ENCODE data around the gene MAP3K14. TPM values are rescaled to one million over a fixed set of nuclear protein-coding genes. Genes with fewer than 3 reads are reported as not detected.

MAP3K14 gene
- total and polyA plus RNA-seq, 2 donors (not counting 1 experiment from before 2014, with no cell fraction given), result 3.6 to 5.2 TPM

DNA sequence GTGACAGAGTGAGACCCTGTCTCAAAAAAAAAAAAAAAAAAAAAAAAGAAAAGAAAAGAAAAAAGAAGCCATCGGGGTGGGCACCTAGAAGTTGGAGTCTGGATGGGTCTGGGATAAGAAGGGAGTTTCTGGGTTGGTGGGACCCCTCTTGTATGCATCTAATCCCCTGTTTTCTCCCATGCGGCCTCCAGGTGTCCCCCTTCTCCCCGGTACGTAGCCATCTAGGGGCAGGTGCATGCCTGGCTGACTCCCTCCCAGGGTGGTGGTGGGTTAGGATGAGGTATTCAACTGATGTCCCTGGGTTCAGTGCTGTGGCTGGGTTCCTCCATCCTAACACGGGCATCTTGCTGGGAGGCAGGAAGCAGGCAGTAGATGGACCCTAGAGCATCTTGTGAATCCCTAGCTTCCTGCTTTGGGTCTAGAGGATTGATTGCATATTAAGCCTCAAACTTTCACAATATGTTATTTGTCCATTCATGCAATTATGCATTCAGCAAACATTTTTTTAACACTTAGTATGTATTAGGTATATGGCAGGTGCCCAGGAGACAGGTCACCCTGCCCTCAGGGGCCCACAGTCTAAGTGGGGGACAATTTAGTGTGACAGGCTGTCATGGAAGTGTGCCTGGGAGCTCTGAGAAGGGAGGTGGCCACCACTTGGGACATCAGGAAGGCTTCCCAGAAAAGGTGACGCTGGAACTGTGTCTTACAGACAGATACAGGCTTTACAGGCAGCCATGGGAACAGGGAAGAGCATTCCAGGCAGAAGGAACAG is 82.0 kb downstream of the MAP3K14 start:
- TF ChIP-seq, protein P1, sequence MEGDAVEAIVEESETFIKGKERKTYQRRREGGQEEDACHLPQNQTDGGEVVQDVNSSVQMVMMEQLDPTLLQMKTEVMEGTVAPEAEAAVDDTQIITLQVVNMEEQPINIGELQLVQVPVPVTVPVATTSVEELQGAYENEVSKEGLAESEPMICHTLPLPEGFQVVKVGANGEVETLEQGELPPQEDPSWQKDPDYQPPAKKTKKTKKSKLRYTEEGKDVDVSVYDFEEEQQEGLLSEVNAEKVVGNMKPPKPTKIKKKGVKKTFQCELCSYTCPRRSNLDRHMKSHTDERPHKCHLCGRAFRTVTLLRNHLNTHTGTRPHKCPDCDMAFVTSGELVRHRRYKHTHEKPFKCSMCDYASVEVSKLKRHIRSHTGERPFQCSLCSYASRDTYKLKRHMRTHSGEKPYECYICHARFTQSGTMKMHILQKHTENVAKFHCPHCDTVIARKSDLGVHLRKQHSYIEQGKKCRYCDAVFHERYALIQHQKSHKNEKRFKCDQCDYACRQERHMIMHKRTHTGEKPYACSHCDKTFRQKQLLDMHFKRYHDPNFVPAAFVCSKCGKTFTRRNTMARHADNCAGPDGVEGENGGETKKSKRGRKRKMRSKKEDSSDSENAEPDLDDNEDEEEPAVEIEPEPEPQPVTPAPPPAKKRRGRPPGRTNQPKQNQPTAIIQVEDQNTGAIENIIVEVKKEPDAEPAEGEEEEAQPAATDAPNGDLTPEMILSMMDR (conservative IDR thresholded peaks at IDR 0.05 in 1 of 2, IDR thresholded peaks at IDR 0.05 in 1 of 2; ENCODE audit: low read depth in 1 of 2, low read length in 2 of 2), result peak in 1 of 2 donors; percentile 22
- no peak for TF ChIP-seq EZH2 (IDR thresholded peaks at IDR 0.05; ENCODE audit: low read length, missing control alignments)
- Histone ChIP-seq H3K9ac (ENCODE audit: insufficient read depth, low read length) (no peak overlapping the region), H3K27me3 (ENCODE audit: control insufficient read depth, insufficient read depth, low read length) (peaks cover 13% of the 10 kb centered on the region), H3K4me2 (ENCODE audit: extremely low read depth, insufficient read depth, low read length) (no peak overlapping the region), H3K4me3 (replicated peaks in 1 of 4; ENCODE audit: control extremely low read depth in 1 of 4, insufficient read depth in 1 of 4, low read depth in 3 of 4, low read length in 4 of 4) (no peak overlapping the region), H3K9me3 (ENCODE audit: control insufficient read depth, insufficient read depth, low read depth, low read length) (no peaks in the 10 kb centered on the region), H2AFZ (ENCODE audit: low read length) (no peak overlapping the region), H3K79me2 (ENCODE audit: control insufficient read depth, insufficient read depth, low read length) (no peaks in the 10 kb centered on the region), H4K20me1 (ENCODE audit: control insufficient read depth, extremely low read depth, insufficient read depth, low read length) (no peaks in the 10 kb centered on the region), H3K36me3 (ENCODE audit: control insufficient read depth, insufficient read depth, low read length) (no peaks in the 10 kb centered on the region), H3K4me1 (ENCODE audit: control insufficient read depth, extremely low read depth, insufficient read depth, low read length) (peaks cover 4% of the 10 kb centered on the region), H3K27ac (ENCODE audit: insufficient read depth, low read length) (no peak overlapping the region)
- DNase-seq (ENCODE audit: low read depth in 2 of 2), result no peak

DNA sequence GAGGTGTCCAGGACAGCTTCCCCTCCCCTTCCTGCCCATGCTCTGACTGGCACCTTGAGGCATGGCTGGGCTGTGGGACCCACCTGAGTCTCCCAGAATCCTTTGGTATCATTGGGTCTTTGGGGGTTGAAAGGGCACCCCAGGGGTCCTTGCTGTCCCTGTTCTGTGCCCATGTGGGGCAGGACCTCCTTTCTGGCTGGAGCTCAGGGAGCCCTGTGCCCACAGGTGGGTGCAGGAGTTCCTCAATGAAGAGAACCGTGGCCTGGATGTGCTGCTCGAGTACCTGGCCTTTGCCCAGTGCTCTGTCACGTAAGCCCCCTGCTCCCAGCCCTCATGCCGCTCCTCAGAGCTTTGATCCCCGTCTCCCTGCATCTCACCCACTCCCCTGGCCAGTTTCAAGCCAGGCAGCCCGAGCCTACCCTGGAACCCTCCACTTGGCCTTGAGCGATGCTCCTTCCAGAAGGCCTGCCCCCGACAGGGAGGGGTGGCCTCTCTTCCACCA is 83.3 kb downstream of the MAP3K14 start:
- H3K4me3 ChIP-seq (replicated peaks in 1 of 4; ENCODE audit: control extremely low read depth in 1 of 4, insufficient read depth in 1 of 4, low read depth in 3 of 4, low read length in 4 of 4), result no peak overlapping the region
- H3K27me3 ChIP-seq (ENCODE audit: control insufficient read depth, insufficient read depth, low read length), result peaks cover 8% of the 10 kb centered on the region
- no peaks in the 10 kb centered on the region for H4K20me1 ChIP-seq (ENCODE audit: control insufficient read depth, extremely low read depth, insufficient read depth, low read length)
- H3K4me2 ChIP-seq (ENCODE audit: extremely low read depth, insufficient read depth, low read length), result no peak overlapping the region
- no peak for DNase-seq (ENCODE audit: low read depth in 2 of 2)
- no peaks in the 10 kb centered on the region for H3K9me3 ChIP-seq (ENCODE audit: control insufficient read depth, insufficient read depth, low read depth, low read length)
- TF ChIP-seq EZH2 (IDR thresholded peaks at IDR 0.05; ENCODE audit: low read length, missing control alignments), result no peak
- TF ChIP-seq, protein P1 (conservative IDR thresholded peaks at IDR 0.05 in 1 of 2, IDR thresholded peaks at IDR 0.05 in 1 of 2; ENCODE audit: low read depth in 1 of 2, low read length in 2 of 2), result no peak
- H3K36me3 ChIP-seq (ENCODE audit: control insufficient read depth, insufficient read depth, low read length), result no peaks in the 10 kb centered on the region
- no peak overlapping the region for H3K9ac ChIP-seq (ENCODE audit: insufficient read depth, low read length)
- peaks cover 10% of the 10 kb centered on the region for H3K4me1 ChIP-seq (ENCODE audit: control insufficient read depth, extremely low read depth, insufficient read depth, low read length)
- H2AFZ ChIP-seq (ENCODE audit: low read length), result no peak overlapping the region
- H3K79me2 ChIP-seq (ENCODE audit: control insufficient read depth, insufficient read depth, low read length), result no peaks in the 10 kb centered on the region
- no peak overlapping the region for H3K27ac ChIP-seq (ENCODE audit: insufficient read depth, low read length)

DNA sequence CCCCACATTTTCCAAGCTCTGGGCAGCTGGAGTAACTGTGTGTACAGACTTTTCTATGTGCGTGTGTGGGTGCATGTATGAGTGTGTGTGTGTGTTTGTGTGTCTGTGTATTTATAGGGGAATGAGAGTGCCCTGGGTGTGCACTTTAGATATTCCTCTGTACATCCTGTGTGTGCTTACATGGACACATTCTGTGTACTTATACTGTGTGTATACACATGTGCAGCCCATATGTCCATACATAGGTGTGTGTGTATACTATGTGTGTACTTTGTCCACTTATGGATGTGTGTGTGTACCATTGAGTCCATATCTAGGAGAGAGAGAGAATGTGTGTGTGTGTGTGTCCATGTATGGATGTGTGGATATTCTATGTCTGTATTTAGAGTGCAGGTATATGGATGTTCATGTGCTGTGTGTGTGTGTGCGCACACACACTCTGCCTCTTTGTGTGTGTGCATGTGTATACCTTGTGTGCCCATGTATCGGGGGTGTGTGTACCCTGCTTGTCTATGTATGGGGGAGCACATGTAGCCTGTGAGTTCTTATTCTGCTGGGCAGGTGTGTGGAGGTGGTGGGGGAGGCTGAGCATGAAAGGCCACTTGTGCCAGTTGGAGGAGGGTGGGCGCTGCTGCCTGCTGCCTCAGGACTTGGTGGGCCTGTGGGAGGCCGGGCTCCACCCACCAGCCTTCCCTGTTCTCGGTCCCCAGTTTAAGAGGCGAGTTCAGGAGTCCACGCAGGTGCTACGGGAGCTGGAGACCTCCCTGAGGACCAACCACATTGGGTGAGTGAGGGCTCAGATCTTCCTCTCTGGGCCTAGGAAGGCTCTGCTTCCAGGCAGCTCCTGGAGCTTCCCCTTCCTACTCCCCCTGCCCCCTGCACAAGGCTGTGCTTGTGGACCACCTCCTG is 84.1 kb downstream of the MAP3K14 start:
- Histone ChIP-seq H3K9me3 (ENCODE audit: control insufficient read depth, insufficient read depth, low read depth, low read length) (no peaks in the 10 kb centered on the region), H3K4me3 (replicated peaks in 1 of 4; ENCODE audit: control extremely low read depth in 1 of 4, insufficient read depth in 1 of 4, low read depth in 3 of 4, low read length in 4 of 4) (no peak overlapping the region), H4K20me1 (ENCODE audit: control insufficient read depth, extremely low read depth, insufficient read depth, low read length) (no peaks in the 10 kb centered on the region)

More for the DNA sequence above, 84.1 kb downstream of the MAP3K14 start:
- Histone ChIP-seq H3K9ac (ENCODE audit: insufficient read depth, low read length) (no peak overlapping the region), H3K4me1 (ENCODE audit: control insufficient read depth, extremely low read depth, insufficient read depth, low read length) (peaks cover 17% of the 10 kb centered on the region), H3K4me2 (ENCODE audit: extremely low read depth, insufficient read depth, low read length) (no peak overlapping the region), H3K79me2 (ENCODE audit: control insufficient read depth, insufficient read depth, low read length) (no peaks in the 10 kb centered on the region), H2AFZ (ENCODE audit: low read length) (no peak overlapping the region), H3K36me3 (ENCODE audit: control insufficient read depth, insufficient read depth, low read length) (no peaks in the 10 kb centered on the region), H3K27ac (ENCODE audit: insufficient read depth, low read length) (no peak overlapping the region), H3K27me3 (ENCODE audit: control insufficient read depth, insufficient read depth, low read length) (peaks cover 7% of the 10 kb centered on the region)
- TF ChIP-seq EZH2 (IDR thresholded peaks at IDR 0.05; ENCODE audit: low read length, missing control alignments), result no peak
- TF ChIP-seq, protein P1 (conservative IDR thresholded peaks at IDR 0.05 in 1 of 2, IDR thresholded peaks at IDR 0.05 in 1 of 2; ENCODE audit: low read depth in 1 of 2, low read length in 2 of 2), result no peak
- DNase-seq (ENCODE audit: low read depth in 2 of 2), result no peak
